GM18502 (cell line): ENCODE data around the gene PHETA1.

Experiments
- ATAC-seq: cut with Tn5 transposase; IDR thresholded peaks from one replicate; pipeline ENCODE4 v1.9.1; 2021; ENCODE audit warnings: mild to moderate bottlenecking; ENCODE audit not compliant: unreplicated experiment, poor library complexity

The PHETA1 gene

GRCh38 chr12:111330800-111331752 is 37.8 kb downstream of the PHETA1 start:
- ATAC-seq: no peak

GRCh38 chr12:111328138-111328537 is 40.8 kb downstream of the PHETA1 start:
- ATAC-seq: no peak

GRCh38 chr12:111327474-111327873 is 41.4 kb downstream of the PHETA1 start:
- ATAC-seq: no peak

DNA sequence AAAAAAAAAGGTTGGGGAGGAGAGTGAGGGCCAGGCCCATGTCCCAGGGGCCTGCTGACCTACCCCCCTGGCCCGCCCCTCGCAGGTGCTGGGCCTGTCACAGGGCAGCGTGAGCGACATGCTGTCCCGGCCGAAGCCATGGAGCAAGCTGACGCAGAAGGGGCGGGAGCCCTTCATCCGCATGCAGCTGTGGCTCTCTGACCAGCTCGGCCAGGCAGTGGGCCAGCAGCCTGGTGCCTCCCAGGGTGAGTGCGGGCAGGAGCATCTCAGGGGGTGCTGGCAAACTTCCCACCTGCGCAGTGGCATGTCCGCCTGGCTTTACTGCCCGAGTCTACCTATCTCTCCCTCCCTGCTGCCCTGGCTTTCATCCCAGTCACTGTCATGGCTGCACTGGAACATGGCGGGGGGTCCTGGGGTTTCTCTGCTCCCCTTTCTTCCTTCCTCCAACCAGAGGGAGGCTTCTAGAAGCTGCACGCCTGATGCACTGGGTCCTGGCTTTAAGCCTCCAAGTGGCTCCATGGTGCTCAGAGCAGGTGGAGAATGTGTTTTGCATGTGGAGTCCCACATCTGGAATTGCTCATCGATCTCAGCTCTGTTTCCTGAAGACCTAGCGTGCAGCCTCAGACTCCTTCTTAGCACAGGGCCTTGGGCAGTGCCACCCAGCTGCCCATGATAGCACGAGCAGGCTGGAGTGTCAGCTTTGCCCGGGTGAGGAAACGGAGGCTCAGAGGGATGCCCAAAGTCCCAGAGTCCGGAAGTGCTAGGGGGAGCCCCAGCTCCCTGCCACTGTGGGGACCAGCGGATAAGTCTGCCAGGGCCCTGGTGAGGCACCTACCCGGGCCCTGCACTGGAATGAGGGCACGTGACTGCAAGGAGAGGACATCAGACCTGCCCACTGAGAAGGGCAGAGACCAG is 46.3 kb downstream of the PHETA1 start:
- no peak for ATAC-seq

- no peak for ATAC-seq
These were observed 47.6 kb downstream of the PHETA1 start for GRCh38 chr12:111321317-111321716.

- no peak for ATAC-seq
These were observed 48.4 kb downstream of the PHETA1 start for GRCh38 chr12:111320258-111321050.

- ATAC-seq: no peak
These were observed 49.2 kb downstream of the PHETA1 start for GRCh38 chr12:111319600-111320257.

GRCh38 chr12:111318450-111318849 is 50.4 kb downstream of the PHETA1 start:
- no peak for ATAC-seq

DNA sequence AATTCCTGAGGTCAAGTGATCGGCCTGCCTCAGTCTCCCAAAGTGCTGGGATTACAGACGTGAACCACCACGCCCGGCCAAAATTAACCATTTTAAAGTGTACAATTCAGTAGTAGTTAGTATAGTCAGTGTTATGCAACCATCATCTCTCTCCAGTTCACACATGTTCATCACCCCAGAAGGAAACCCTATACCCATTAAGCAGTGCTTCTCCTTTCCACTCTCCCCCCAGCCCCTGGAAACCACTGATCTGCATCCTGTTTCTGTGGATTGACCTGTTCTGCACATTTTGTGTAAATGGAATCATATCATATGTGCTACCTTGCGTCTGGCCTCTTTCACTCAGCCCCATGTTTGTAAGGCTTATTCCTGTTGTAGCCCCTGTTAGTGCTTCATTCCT is 52.2 kb downstream of the PHETA1 start:
- ATAC-seq: no peak

DNA sequence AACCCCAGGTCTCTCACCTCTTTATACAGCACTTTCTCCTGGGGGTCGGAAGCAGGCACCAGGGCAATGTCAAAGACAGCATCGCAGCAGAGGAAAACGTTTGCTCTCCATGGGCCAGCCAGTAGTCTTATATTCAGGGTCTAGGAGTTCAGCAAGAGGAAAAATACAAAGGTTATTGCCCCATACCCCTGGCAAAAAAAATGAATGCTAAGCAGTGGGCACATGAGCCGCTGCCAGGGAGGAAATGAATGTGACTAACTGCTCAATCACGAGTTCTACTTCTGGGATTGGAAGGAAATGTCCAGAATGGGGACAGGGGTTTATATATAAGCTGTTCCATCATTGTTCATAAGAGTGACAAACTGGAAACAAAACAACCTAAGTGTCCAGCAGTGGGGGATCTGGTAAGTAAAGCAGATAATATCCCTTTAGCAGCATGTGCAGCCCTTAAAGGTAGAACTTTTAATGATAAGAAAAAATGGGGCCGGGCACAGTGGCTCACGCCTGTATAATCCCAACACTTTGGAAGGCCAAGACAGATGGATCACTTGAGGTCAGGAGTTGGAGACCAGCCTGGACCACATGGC is 53.8 kb downstream of the PHETA1 start:
- ATAC-seq: no peak

- ATAC-seq: no peak
These were observed 55.0 kb downstream of the PHETA1 start for GRCh38 chr12:111313833-111314259.

- no peak for ATAC-seq
These were observed 56.2 kb downstream of the PHETA1 start for GRCh38 chr12:111312708-111313107.

DNA sequence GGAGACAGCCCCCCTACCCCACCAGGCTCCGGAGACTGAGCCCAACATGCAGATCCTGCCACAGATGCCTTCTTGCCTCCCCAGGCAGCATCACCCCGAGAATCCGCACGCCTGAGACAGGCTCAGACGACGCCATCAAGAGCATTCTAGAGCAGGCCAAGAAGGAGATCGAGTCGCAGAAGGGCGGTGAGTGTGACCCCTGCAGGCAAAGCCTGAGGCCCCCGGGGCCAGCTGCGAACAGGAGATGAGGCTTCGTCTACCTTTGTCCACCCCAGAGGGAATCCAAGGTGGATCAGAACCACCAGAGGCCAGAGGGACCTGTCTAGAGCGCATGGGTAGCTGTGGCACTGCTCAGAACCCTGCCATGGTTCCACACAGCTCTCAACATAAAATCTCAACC is 56.9 kb downstream of the PHETA1 start:
- no peak for ATAC-seq

DNA sequence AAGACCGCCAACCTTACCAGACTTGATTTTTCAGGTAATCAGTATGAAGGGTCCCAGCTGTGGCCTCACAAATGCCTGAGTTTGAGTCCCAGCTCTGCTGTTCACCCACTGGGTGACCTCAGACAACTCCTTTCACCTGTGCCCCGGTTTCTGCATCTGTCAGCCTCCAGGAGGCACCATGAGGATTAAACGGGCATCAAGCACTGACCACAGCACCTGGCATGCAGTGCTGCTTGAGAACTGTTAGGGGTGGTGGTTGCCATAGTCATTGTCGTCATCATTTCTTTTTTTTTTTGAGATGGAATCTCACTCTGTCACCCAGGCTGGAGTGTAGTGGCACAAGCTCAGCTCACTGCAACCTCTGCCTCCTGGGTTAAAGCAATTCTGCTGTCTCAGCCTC is 57.9 kb downstream of the PHETA1 start:
- no peak for ATAC-seq
